H9 (cell line): Measurements from ENCODE around the gene SS18L1. TPM values are rescaled to one million over a fixed set of nuclear protein-coding genes. Genes with fewer than 3 reads are reported as not detected.

ENCODE experiments used
- DNase-seq: peaks from one replicate; pipeline ENCODE4 v3.0.0-alpha.2; 2017
- H2AFZ ChIP-seq: one replicate; pipeline ENCODE4 v1.6.1; 2013; ENCODE audit warnings: mild to moderate bottlenecking, low read length, control low read depth, moderate library complexity
- H2AK5ac ChIP-seq: 2 replicates; pipeline ENCODE4 v1.6.1; 2013; ENCODE audit warnings: low read length, control low read depth, mixed read lengths; ENCODE audit not compliant: insufficient read length
- H2BK120ac ChIP-seq: one replicate; pipeline ENCODE4 v1.6.1; 2013; ENCODE audit warnings: low read depth, mild to moderate bottlenecking, low read length, control low read depth, inconsistent platforms; ENCODE audit not compliant: poor library complexity, severe bottlenecking
- H2BK12ac ChIP-seq: 2 replicates; pipeline ENCODE4 v1.6.1; 2013; ENCODE audit warnings: low read length, control low read depth, mixed read lengths, low read depth; ENCODE audit not compliant: insufficient read length
- H2BK15ac ChIP-seq: 2 replicates; pipeline ENCODE4 v1.6.1; 2013; ENCODE audit warnings: low read depth, low read length, control low read depth
- H2BK20ac ChIP-seq: one replicate; pipeline ENCODE4 v1.6.1; 2013; ENCODE audit warnings: low read depth, mild to moderate bottlenecking, low read length, control low read depth, inconsistent platforms; ENCODE audit not compliant: poor library complexity, severe bottlenecking
- H2BK5ac ChIP-seq: 2 replicates; pipeline ENCODE4 v1.6.1; 2013; ENCODE audit warnings: low read length, control low read depth, mixed read lengths; ENCODE audit not compliant: insufficient read length
- H3K14ac ChIP-seq: 2 replicates; pipeline ENCODE4 v1.6.1; 2013; ENCODE audit warnings: low read length, control low read depth; ENCODE audit not compliant: insufficient read depth
- H3K18ac ChIP-seq: 2 replicates; pipeline ENCODE4 v1.6.1; 2013; ENCODE audit warnings: low read depth, mild to moderate bottlenecking, mixed read lengths, low read length, control low read depth; ENCODE audit not compliant: insufficient read length
- H3K23ac ChIP-seq: 2 replicates; pipeline ENCODE4 v1.6.1; 2013; ENCODE audit warnings: low read length, control low read depth, mixed read lengths, low read depth; ENCODE audit not compliant: insufficient read length
- H3K23me2 ChIP-seq: 2 replicates; pipeline ENCODE4 v1.6.1; 2013; ENCODE audit warnings: low read depth, mild to moderate bottlenecking, mixed read lengths, low read length, control low read depth; ENCODE audit not compliant: insufficient read length, poor library complexity, severe bottlenecking
- H3K27ac ChIP-seq: 2 replicates; pipeline ENCODE4 v1.5.1; 2013; ENCODE audit warnings: low read length, control low read depth, mixed read lengths, low read depth; ENCODE audit not compliant: insufficient read length
- H3K27me3 ChIP-seq: 2 replicates; pipeline ENCODE4 v1.6.1; 2013; ENCODE audit warnings: low read length, control low read depth, inconsistent platforms; ENCODE audit not compliant: insufficient read depth
- H3K4ac ChIP-seq: 2 replicates; pipeline ENCODE4 v1.6.1; 2013; ENCODE audit warnings: low read depth, mild to moderate bottlenecking, control low read depth, inconsistent platforms, low read length, moderate library complexity
- H3K4me1 ChIP-seq: 2 replicates; pipeline ENCODE4 v1.6.1; 2013; ENCODE audit warnings: low read length, control low read depth, inconsistent platforms; ENCODE audit not compliant: insufficient read depth
- H3K4me2 ChIP-seq: 2 replicates; pipeline ENCODE4 v1.6.1; 2013; ENCODE audit warnings: low read length, control low read depth, mixed read lengths; ENCODE audit not compliant: insufficient read length, insufficient read depth
- H3K56ac ChIP-seq: 2 replicates; pipeline ENCODE4 v1.6.1; 2013; ENCODE audit warnings: low read depth, mild to moderate bottlenecking, mixed read lengths, low read length, control low read depth; ENCODE audit not compliant: insufficient read length
- H3K79me1 ChIP-seq: 2 replicates; pipeline ENCODE4 v1.6.1; 2013; ENCODE audit warnings: low read depth, mild to moderate bottlenecking, moderate library complexity, low read length, control low read depth, inconsistent platforms; ENCODE audit not compliant: insufficient read depth, poor library complexity, severe bottlenecking
- H3K79me2 ChIP-seq: 2 replicates; pipeline ENCODE4 v1.6.1; 2013; ENCODE audit warnings: low read length, control low read depth, inconsistent platforms; ENCODE audit not compliant: insufficient read depth
- H3K9ac ChIP-seq: 2 replicates; pipeline ENCODE4 v1.6.1; 2013; ENCODE audit warnings: low read length, control low read depth, mixed read lengths; ENCODE audit not compliant: insufficient read length; ENCODE audit errors: extremely low read depth
- H3K9me3 ChIP-seq: one replicate; pipeline ENCODE4 v1.6.1; 2013; ENCODE audit warnings: low read depth, low read length, inconsistent platforms; ENCODE audit not compliant: control insufficient read depth
- H3T11ph ChIP-seq: one replicate; pipeline ENCODE4 v1.6.1; 2013; ENCODE audit warnings: mild to moderate bottlenecking, low read length, control low read depth, inconsistent platforms
- H4K20me1 ChIP-seq: one replicate; pipeline ENCODE4 v1.6.1; 2013; ENCODE audit not compliant: control insufficient read depth, insufficient read length, insufficient read depth
- H4K5ac ChIP-seq: 2 replicates; pipeline ENCODE4 v1.6.1; 2013; ENCODE audit warnings: low read depth, mild to moderate bottlenecking, mixed read lengths, low read length, control low read depth; ENCODE audit not compliant: insufficient read length
- H4K8ac ChIP-seq: replicated peaks from 2 replicates; pipeline ENCODE4 v1.6.1; 2013; ENCODE audit warnings: low read length, control low read depth, mixed read lengths, low read depth; ENCODE audit not compliant: insufficient read length
- H4K91ac ChIP-seq: 2 replicates; pipeline ENCODE4 v1.6.1; 2013; ENCODE audit warnings: low read depth, mild to moderate bottlenecking, moderate library complexity, mixed read lengths, low read length, control low read depth; ENCODE audit not compliant: insufficient read length
- H3K27ac Mint-ChIP-seq, 3 experiments: 2 replicates in 2 of 3; 3 replicates in 1 of 3; pipeline ENCODE4 v1.8.0; 2020 to 2021; ENCODE audit warnings: mixed read lengths in 3 of 3, mild to moderate bottlenecking in 1 of 3, moderate library complexity in 1 of 3
- H3K27me3 Mint-ChIP-seq: 2 replicates; pipeline ENCODE4 v1.8.0; 2021; ENCODE audit warnings: low read depth, mild to moderate bottlenecking, moderate library complexity, mixed read lengths
- H3K36me3 Mint-ChIP-seq, 3 experiments: 2 replicates in 2 of 3; 3 replicates in 1 of 3; pipeline ENCODE4 v1.8.0; 2020 to 2021; ENCODE audit warnings: low read depth in 3 of 3, mixed read lengths in 3 of 3; ENCODE audit not compliant: insufficient read depth in 1 of 3
- H3K4me1 Mint-ChIP-seq, 2 experiments: 2 replicates each; pipeline ENCODE4 v1.8.0; 2020; ENCODE audit warnings: mixed read lengths in 2 of 2
- H3K4me3 Mint-ChIP-seq, 2 experiments: 2 replicates in 1 of 2; 3 replicates in 1 of 2; pipeline ENCODE4 v1.8.0; 2020 to 2021; ENCODE audit warnings: mild to moderate bottlenecking in 2 of 2, mixed read lengths in 2 of 2, moderate library complexity in 1 of 2
- H3K9me3 Mint-ChIP-seq, 2 experiments: 2 replicates in 1 of 2; 3 replicates in 1 of 2; pipeline ENCODE4 v1.8.0; 2020; ENCODE audit warnings: mild to moderate bottlenecking in 2 of 2, mixed read lengths in 2 of 2, moderate library complexity in 1 of 2
- WGBS: extraction: QIAGEN DNeasy Blood & Tissue Kit; methylation state at CpG from one replicate; pipeline ENCODE4 v1.1.7; 2013; ENCODE audit warnings: missing lambda C conversion rate, low lambda C conversion rate, mixed read lengths; ENCODE audit not compliant: insufficient read length; ENCODE audit errors: extremely low coverage; 5-methylcytosine and 5-hydroxymethylcytosine counted together
- total RNA-seq: library from RNA; stranded (reverse); gene quantifications from 2 replicates; pipeline ENCODE4 v1.2.1, GENCODE V29; 2021
- TF ChIP-seq, protein P1 (sequence below): fragments of 200-600 bp; sonication (generic); conservative IDR thresholded peaks from 3 replicates; pipeline ENCODE4 v1.8.0; 2021; ENCODE audit warnings: antibody characterized with exemption, mild to moderate bottlenecking

Gene SS18L1
- total RNA-seq, 1 experiment from 2014 or later = 22.2 TPM

DNA sequence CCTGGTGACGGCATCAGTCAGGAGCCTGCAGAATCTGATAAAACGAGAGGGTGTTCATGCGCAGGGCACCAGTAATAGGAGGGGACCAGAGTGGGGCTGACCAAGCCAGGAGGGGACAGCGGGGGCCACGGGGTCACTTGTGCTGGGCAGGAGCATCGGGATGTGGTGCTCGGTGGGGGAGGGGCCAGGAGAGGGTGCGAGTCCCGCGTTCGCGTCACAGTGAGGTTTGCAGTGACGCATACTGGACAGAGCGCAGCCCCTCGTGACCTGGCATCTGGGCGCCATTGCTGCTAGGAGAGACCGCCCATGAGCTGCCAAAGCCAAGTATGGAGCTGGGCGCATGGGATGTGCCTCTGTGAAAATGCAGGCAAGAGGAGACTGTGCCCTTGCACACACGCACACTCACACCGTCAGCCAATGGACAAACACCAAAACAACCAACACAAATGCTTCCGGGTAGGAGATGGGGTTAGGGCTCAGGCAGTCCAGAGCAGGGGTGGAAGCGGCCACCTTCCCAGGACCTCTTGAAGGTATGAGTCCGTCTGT is 25.4 kb downstream of the SS18L1 start:
- Histone ChIP-seq H3K27me3 (no peaks in the 10 kb centered on the region), H2AK5ac (no peak overlapping the region), H2BK120ac (no peak overlapping the region), H3K14ac (no peak overlapping the region; the same call in 1 of the 2 replicates), H3K23ac (no peak overlapping the region), H2BK12ac (no peak overlapping the region), H3K23me2 (no peaks in the 10 kb centered on the region), H3K18ac (no peak overlapping the region), H4K91ac (no peak overlapping the region), H2AFZ (no peak overlapping the region), H4K5ac (no peak overlapping the region), H3K4me1 (no peaks in the 10 kb centered on the region), H3K27ac (no peak overlapping the region), H3K4me2 (no peak overlapping the region), H4K8ac (no peak overlapping the region), H3K56ac (no peak overlapping the region), H2BK5ac (no peak overlapping the region), H3T11ph (no peak overlapping the region), H4K20me1 (no peaks in the 10 kb centered on the region), H3K9ac (no peak overlapping the region), H2BK15ac (no peak overlapping the region), H3K79me1 (no peaks in the 10 kb centered on the region), H3K9me3 (no peaks in the 10 kb centered on the region), H2BK20ac (no peak overlapping the region), H3K4ac (no peak overlapping the region), H3K79me2 (no peaks in the 10 kb centered on the region)
- Mint-ChIP-seq H3K27ac (no peak overlapping the region), H3K27me3 (no peaks in the 10 kb centered on the region; the same call in 1 of the 2 replicates), H3K36me3 (peaks cover 15 to 43% (median 41%) of the 10 kb centered on the region in 3 experiments; a peak in 6 of 7 replicates), H3K9me3 (no peaks in the 10 kb centered on the region; a peak in 1 of 5 replicates), H3K4me1 (no peaks in the 10 kb centered on the region), H3K4me3 (no peak overlapping the region)
- no CpG with 5 or more reads among the region's 23 CpGs for WGBS
- TF ChIP-seq, protein P1, sequence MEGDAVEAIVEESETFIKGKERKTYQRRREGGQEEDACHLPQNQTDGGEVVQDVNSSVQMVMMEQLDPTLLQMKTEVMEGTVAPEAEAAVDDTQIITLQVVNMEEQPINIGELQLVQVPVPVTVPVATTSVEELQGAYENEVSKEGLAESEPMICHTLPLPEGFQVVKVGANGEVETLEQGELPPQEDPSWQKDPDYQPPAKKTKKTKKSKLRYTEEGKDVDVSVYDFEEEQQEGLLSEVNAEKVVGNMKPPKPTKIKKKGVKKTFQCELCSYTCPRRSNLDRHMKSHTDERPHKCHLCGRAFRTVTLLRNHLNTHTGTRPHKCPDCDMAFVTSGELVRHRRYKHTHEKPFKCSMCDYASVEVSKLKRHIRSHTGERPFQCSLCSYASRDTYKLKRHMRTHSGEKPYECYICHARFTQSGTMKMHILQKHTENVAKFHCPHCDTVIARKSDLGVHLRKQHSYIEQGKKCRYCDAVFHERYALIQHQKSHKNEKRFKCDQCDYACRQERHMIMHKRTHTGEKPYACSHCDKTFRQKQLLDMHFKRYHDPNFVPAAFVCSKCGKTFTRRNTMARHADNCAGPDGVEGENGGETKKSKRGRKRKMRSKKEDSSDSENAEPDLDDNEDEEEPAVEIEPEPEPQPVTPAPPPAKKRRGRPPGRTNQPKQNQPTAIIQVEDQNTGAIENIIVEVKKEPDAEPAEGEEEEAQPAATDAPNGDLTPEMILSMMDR = no peak
- no peak for DNase-seq
